HG02642 (cell line): Measurements from ENCODE around the gene C1QTNF3.
A peak's percentile ranks its signal among the peaks of the same experiment; 100 is the strongest.

Source experiments
- ATAC-seq: cut with Tn5 transposase; IDR thresholded peaks from one replicate; pipeline ENCODE4 v1.9.1; 2021; ENCODE audit warnings: mild to moderate bottlenecking; ENCODE audit not compliant: unreplicated experiment, poor library complexity

The C1QTNF3 gene

GRCh38 chr5:34002629-34003328, 40.2 kb downstream of the C1QTNF3 start:
- ATAC-seq = no peak

GRCh38 chr5:34001241-34001841, 41.7 kb downstream of the C1QTNF3 start:
- ATAC-seq = no peak

GRCh38 chr5:33999978-34000377, 43.0 kb downstream of the C1QTNF3 start:
- ATAC-seq = no peak

- ATAC-seq = peak; percentile 77
Observed at GRCh38 chr5:33997331-33997983, 45.6 kb downstream of the C1QTNF3 start.

GRCh38 chr5:33995865-33996264, 47.1 kb downstream of the C1QTNF3 start:
- no peak for ATAC-seq

- ATAC-seq = no peak
Observed at GRCh38 chr5:33994845-33995244, 48.2 kb downstream of the C1QTNF3 start.

- no peak for ATAC-seq
Observed at GRCh38 chr5:33992864-33993263, 50.1 kb downstream of the C1QTNF3 start.

- ATAC-seq = no peak
Observed at GRCh38 chr5:33985447-33985846, 57.6 kb downstream of the C1QTNF3 start.

GRCh38 chr5:33984671-33985124, 58.3 kb downstream of the C1QTNF3 start, which contains the start of gene SLC45A2:
SLC45A2 (minus strand) TSS chr5:33984693; CDS start chr5:33984583, 110 bp downstream.
- no peak for ATAC-seq

- no peak for ATAC-seq
Observed at GRCh38 chr5:33984178-33984577, 58.8 kb downstream of the C1QTNF3 start.

- ATAC-seq = no peak
Observed at GRCh38 chr5:33981408-33982162, 61.4 kb downstream of the C1QTNF3 start.

GRCh38 chr5:33980030-33980429, 63.0 kb downstream of the C1QTNF3 start:
- ATAC-seq = no peak

GRCh38 chr5:33978306-33978705, 64.7 kb downstream of the C1QTNF3 start:
- ATAC-seq = no peak

GRCh38 chr5:33976307-33976706, 66.7 kb downstream of the C1QTNF3 start:
- no peak for ATAC-seq

- ATAC-seq = no peak
Observed at GRCh38 chr5:33975852-33976251, 67.2 kb downstream of the C1QTNF3 start.

- no peak for ATAC-seq
Observed at GRCh38 chr5:33973271-33973670, 69.7 kb downstream of the C1QTNF3 start.

- peak; percentile 70 for ATAC-seq
Observed at GRCh38 chr5:33969572-33970452, 73.2 kb downstream of the C1QTNF3 start.

GRCh38 chr5:33968211-33969005, 74.6 kb downstream of the C1QTNF3 start:
- no peak for ATAC-seq
